Spleen (tissue), 7 donors: ENCODE data around the gene MOGAT3.

ENCODE experiments used
- CTCF ChIP-seq, 11 experiments: fragments of 200-600 bp in 7 of 11; fragments of 450-650 bp in 4 of 11; sonication (generic) in 4 of 11; IDR thresholded peaks in 8 of 11; conservative IDR thresholded peaks in 3 of 11; 1 replicate in 7 of 11; 2 replicates in 4 of 11; pipeline versions ENCODE4 v1.4.0 to v1.8.0; 2016 to 2021; ENCODE audit warnings: antibody characterized with exemption in 11 of 11, inconsistent platforms in 4 of 11, mild to moderate bottlenecking in 1 of 11
- POLR2AphosphoS5 ChIP-seq, 3 donors: sonication (generic); formaldehyde crosslinking; IDR thresholded peaks; one replicate each; pipeline ENCODE4 v1.5.1; 2017; ENCODE audit warnings: antibody characterized with exemption in 3 of 3
- donor health status: DM: no; HTN: no; CAD: no; lungs with moderate emphysema.
- donor health status: DM: no; HTN: no; CAD: no.
- donor health status: DM: no; HTN: no; CAD: no.

GRCh38 chr7:101238226-101239182 is 37.7 kb upstream of the MOGAT3 start:
- TF ChIP-seq POLR2AphosphoS5 (IDR thresholded peaks at IDR 0.05) (no peak), CTCF (IDR thresholded peaks at IDR 0.05 in 8 of 11, conservative IDR thresholded peaks at IDR 0.05 in 3 of 11) (no peak)
